ENCODE measurements around the gene CHCHD6.

The CHCHD6 gene

DNA sequence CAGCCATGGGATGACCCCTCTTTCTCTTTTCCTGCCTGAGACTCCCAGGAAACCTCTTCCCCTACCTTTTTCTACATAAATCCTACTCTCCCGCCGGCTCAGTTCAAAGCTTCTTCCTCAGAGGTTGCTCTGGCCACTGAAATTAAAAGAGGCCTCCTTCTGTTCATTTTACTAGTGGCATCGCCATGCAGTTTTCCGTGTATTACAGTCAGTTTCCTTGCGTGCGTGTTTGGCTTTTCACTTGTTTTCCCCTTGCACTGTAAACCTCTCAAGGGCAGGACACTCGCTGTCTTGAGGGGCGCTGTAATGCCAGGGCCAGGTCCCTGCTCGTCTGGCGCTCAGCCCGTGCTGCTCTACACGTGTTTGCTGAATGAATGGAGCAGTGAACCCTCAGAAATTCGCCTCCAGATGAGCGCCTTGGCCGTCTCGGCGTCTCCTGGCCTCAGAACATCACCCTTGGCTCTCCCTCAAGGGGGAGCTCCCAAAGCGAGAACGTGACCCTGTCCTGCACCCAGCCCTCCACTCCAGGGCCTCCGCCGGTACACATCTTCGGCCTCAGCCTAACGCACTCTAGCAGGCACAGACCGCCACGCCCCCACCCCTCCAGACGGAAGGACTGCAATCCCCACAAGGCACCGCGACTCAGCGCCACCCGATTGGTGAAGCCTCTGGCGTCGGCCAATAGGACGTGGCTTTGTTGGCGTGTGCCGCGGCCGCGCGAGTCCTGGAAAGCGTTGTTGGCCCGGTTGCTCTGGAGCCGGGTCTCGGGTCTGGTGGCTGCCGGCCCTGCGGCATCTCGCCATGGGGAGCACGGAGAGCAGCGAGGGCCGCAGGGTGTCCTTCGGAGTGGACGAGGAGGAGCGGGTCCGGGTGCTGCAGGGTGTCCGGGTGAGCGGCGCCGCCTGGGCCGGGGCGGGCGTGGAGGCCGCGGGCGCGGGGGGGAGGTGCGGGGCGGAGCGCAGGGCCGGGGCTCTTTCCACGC, at the start of gene CHCHD6:
Gene CHCHD6 (plus strand): TSS at position 729 of the 982 bp plus-strand sequence. CDS start 73 bp downstream, at position 802.
- DNase-seq (ENCODE audit: low read depth, low spot score): peak; percentile 98

GRCh38 chr3:126654571-126655383, 49.3 kb upstream of the CHCHD6 start, which contains the start of gene TXNRD3:
Gene TXNRD3, minus strand, starts transcription at chr3:126655124.
- DNase-seq (ENCODE audit: low read depth, low spot score): peak; percentile 91

DNA sequence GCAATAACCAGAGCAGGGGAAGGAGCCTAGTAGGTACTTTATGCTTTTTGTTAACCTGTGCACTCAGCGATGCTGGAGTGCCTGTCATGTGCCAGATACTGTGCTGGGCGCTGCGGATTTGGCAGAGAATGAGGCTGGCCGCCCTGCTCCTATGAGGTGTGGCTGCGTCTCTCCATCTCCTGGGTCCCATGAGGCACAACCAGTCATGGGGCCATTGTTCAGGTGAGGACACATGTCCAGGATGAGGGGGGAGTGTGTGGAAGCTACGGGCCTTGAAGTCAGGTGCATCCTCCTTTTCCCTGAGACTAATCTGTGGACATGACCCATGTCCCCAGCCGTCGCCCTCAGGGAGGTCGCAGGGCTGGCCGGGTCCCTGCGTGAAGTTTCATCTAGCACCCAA, 48.2 kb upstream of the CHCHD6 start:
- no peak for DNase-seq (ENCODE audit: low read depth, low spot score)

DNA sequence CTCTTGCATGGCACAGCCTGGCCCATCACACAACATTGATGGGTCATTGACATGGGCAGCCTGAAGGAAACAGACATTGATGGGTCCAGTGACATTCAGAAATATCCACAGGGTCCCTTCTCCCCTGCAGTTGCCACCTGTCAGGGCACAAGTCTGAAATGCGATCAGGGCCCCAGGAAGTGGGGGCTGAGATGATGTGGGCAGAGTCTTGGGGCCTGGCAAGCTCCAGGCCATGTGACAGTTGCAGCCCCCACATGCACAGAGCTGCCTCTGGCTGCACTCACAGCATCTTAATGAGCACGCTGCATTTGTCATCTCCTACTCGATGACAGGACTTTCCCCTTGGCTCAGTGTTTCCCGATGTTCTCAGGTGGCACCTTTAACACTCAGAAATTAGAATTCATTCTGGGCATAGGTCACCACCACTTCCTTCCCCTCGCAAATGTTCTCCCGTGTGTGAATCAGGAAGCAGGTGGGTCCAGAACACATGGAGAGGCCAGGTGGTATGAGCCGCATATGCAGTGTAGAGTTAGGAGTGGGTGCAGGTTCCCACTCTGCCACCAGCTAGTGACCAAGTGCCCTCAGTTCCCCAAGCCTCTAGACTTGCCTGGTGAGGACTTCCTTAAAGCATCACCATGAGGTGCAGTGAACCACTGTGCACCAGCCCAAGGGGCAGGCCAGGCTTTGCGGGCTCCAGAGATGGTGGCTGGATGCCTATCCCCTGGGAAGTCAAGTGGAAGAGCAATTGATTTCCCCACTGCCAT, 47.5 kb upstream of the CHCHD6 start:
- no peak for DNase-seq (ENCODE audit: low read depth, low spot score)

GRCh38 chr3:126657901-126658300, 46.1 kb upstream of the CHCHD6 start:
- no peak for DNase-seq (ENCODE audit: low read depth, low spot score)

DNA sequence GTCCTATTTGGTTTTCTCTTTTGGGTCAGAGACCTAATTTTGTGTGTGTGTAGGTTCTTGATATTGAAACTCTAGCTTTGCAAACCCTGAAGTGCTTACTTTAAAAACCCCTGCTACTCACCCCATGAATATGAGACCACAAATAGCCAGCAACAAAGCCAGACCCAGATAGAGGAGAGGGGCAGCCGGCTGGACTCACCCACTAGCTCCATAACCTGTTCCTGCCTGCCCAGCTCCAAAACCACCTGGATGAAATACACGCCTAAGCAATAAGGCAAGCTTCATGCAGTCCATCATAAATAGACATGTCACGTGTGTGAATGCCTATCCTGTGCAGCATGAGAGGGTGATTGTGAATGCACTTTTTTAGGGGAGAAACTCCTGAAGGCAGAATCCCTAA, 45.5 kb upstream of the CHCHD6 start:
- no peak for DNase-seq (ENCODE audit: low read depth, low spot score)

- no peak for DNase-seq (ENCODE audit: low read depth, low spot score)
These were observed 43.8 kb upstream of the CHCHD6 start for GRCh38 chr3:126659915-126660886.

DNA sequence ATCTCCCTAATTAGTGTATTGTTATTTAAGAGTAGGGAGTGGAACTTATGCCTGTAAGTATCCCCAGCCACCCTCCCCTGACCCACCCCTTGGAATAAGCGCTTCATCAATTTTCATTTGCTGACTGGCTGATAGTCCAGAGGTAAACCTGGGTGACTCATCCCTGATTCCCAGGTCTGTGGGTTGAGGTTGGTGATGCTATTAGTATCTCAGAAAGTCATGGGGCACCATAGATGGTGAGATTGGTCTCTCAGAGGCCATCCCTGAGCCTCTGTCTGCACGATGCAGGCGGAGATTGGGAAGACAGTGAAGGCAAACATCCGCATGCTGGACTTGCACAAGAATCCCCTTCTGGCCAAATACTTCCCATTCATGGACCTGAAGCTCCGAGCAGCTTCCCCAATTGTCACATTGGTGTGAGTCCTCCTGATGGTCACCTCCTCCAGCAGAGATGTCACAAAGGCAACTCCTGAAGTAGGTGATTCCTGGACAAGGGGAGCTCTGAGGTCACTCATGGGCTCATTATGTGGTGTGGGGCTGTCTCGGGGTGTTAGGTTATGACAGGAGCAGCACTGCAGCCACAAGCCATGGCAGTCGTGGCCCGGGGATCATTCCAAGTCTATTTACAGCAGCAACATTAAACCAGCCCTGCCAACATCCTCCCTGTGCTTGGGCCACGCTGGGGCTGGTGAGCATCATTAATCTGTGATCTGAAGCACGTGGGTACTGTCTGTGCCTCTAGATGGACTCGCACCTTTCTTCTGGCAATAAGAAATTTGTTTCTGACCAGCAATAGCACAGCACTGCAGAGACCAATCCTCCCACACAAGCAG, 42.3 kb upstream of the CHCHD6 start:
- no peak for DNase-seq (ENCODE audit: low read depth, low spot score)

DNA sequence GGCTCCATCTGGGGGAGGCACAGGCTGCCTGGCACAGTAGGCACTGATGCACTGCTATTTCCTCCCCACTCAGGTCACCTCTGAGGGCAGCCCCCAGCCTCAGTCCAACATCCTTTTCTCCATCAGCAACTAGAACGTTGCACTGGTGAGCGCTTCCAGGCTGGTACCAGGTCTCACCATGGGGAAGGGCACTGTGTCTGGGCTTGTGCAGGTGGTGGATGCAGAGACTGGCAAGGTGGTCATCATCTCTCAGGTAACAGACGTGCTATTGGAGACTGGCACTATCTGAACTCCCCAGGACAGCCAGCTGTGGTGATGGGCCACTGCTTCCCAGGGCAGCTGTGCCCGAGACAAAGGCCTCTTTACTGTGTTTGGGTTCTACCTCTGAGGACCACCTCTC, 40.8 kb upstream of the CHCHD6 start:
- DNase-seq (ENCODE audit: low read depth, low spot score): no peak

- no peak for DNase-seq (ENCODE audit: low read depth, low spot score)
These were observed 40.3 kb upstream of the CHCHD6 start for GRCh38 chr3:126663750-126664149.

DNA sequence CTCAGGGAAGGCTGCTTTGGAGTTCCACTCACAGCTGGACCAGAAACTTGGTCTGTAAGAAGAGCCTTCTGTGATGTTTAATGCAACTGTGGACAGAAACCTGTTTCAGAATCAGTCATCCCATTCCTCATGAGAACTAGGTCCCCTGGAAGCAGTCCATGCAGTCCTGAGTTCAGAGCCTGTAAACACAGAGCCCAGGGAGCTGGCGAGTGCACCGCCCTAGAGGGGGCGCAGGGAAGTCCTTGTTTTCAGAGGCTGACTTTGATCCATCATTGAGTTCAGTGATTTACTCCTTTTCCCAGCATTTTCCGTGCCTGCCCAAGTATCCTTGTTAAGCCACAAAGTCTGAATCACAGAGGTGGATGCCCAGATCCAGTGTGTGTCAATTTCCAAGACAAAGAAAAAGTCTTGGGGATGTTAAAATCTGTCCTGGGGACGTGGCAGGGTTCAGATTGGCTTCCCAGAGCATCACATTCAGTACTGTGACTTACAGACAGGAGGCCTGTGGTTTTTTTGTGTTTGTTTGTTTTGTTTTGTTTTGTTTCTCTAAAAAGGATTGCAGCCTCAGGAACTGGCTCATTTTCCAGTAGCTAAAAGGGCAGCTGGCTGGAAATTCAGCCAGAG, 39.3 kb upstream of the CHCHD6 start:
- peak; percentile 80 for DNase-seq (ENCODE audit: low read depth, low spot score)

DNA sequence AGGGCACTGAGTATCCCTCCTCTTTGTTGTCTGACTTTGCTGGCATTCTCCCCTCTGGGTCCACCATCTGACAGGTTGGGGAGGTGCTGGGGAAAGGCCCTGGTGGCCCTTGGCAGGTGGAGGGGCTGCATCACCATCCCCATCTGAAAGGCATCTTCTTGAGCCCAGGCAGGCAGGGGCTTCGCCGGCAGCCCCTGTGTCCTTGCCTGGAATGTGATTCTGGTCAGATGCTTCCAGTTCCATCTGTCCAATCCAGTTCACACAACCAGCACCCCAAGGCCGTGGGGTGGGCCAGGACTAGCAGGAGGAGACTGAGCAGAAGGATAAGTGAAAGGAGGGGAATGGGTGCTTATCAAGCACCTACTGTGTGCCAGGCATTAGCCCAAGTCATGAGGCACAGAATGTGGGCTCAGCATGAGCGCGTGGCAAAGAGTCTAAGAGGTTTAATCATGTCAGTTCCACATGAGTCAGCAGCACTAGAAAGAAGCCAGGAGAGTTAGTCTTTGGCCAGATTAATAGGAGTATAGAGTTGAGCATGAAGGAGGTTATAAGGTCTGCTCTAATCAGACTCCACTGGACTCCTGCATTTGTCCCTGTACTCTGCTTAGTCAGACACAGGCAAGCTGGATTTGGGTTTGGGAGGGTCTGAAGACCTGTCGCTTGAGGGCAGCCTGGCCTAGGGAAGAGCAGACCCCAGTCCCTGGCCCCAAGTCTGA, 38.7 kb upstream of the CHCHD6 start:
- DNase-seq (ENCODE audit: low read depth, low spot score): no peak

GRCh38 chr3:126665959-126666657, 37.9 kb upstream of the CHCHD6 start:
- DNase-seq (ENCODE audit: low read depth, low spot score): no peak

GRCh38 chr3:126666658-126667528, 37.1 kb upstream of the CHCHD6 start:
- DNase-seq (ENCODE audit: low read depth, low spot score): no peak

DNA sequence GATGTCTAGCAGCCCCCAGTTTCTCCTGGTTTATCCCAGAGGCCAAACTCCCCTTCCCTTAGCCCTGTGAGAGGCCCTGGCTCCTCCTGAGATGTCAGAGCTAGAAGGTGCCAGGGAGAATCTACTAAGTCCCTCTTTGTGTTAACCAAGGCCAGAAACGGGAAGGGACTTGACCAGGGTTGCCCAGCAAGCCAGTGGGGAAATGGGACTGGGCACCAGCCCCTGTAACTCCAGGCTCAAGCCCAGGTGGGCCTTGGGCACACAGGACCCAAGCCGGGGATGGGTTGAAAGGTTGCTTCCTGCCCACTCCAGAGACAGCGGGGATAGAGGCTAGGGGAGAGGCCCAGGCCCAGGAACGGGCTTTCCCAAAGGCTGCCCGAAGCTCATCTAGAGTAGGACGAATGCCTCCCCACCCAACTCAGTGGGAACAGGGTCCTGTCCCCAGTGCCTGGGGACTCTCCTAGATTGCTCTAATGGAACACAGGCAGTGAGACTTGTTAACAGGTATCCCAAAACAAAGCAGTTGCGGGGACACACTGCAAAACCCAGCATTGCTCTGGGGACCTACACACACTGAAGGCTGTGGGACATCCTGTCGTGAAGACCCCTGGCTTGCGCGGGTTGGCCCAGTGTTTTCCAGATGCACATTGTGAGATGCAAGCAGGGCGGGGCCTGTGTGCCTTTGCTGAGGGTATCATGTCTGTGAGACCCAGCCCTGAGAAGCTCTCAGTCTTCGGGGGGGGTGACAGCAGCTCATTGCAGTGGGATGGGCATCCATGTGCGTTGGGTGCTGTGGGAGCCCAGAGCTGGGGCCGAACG, 36.2 kb upstream of the CHCHD6 start:
- DNase-seq (ENCODE audit: low read depth, low spot score): no peak
